GM19193 (cell line): ENCODE data around the gene SLC10A2.

Source experiments
- POLR2A ChIP-seq: IDR thresholded peaks from 4 replicates; pipeline ENCODE4 v1.6.1; 2011; ENCODE audit not compliant: insufficient read depth, insufficient read length; ENCODE audit errors: extremely low read depth

SLC10A2 gene

DNA sequence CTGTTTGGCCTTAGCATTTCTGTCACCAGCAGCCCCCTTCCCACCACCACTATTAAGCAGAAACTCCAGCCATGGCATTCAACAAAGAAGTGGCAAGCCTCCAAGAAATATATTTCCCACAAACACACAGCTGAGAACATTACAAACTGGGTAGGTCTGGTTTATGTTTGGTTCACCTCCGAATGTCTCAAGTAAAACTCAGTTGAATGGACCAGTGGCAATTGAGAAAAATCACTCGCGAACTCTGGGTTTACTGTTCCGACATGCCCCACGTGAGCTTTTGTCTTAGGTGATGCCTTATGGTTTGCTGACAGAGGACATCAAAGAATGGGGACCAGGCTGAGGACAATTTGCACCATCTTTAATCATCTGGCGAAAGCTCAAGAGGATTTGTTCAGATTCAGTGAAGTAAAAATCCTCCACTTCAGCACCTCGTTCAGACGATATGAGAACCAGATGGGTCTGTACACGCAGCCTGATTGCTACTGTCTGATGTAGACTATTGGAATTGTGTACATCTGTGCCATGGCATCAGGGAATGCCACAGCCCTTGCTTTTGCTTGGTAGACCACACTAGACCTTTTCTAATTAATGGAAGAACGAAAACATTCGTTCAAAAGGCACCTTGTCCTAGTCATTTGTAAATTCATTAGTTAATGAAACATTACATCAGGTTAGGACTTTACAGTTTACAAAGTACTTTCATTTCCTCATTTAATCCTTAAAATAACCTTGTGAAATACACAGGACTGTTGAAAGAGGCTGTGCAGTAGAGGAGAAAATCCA is 59.4 kb downstream of the SLC10A2 start:
- TF ChIP-seq POLR2A: peak; percentile 6

GRCh38 chr13:103004661-103005345 is 61.4 kb downstream of the SLC10A2 start:
- TF ChIP-seq POLR2A: no peak

GRCh38 chr13:103003631-103004030 is 62.6 kb downstream of the SLC10A2 start:
- no peak for TF ChIP-seq POLR2A

- TF ChIP-seq POLR2A: no peak
Observed at GRCh38 chr13:103002279-103002678, 63.9 kb downstream of the SLC10A2 start.

DNA sequence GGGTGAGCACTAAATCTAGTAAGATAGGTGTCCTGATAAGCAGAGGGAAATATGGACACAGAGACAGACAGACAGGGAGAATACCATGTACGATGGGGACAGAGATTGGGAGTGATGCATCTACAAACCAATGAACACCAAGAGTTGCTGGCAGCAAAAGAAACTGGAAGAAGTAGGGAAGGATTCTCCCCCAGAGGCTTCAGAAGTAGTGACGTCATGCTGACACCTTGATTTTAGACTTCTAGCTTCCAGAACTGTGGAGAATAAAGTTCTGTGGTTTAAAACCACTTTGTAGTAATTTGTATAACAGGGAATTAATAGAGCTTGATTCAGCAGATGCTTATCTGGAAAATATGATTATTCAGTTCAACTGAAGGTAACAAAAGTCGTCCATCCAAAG is 66.1 kb downstream of the SLC10A2 start:
- no peak for TF ChIP-seq POLR2A

DNA sequence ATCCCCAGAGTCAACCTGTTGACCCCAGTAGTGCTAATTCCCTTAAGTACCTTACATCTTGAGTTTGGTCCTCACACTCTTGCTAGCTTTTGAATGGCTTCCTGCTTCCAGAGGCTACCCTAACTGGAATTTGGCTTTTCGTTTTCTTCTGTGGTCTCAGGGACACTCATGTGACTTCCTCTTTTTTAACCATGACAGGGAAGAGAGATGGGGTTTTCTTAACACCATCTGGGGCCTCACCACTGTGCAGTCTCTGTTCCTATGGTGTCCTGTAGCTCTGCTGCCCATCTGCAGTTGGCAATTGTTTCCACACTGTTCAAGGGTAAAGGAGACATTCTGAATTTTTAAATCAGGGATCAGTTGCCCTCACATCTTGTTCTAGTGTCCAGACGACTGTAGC is 66.7 kb downstream of the SLC10A2 start:
- TF ChIP-seq POLR2A: no peak
